K562 (cell line): ENCODE measurements around the gene ATP8B4. TPM values are rescaled to one million over a fixed set of nuclear protein-coding genes. Genes with fewer than 3 reads are reported as not detected.

ENCODE experiments used
- ATAC-seq: fragments of 200-7000 bp; cut with Tn5 transposase; 3 replicates; pipeline ENCODE4 v1.9.1; 2020; ENCODE audit warnings: moderate library complexity
- BruUV-seq: library from RNA; stranded (reverse); fragments of 400-500 nt; replicated peaks from 2 replicates; lab custom pipeline; 2021; lab: Mats Ljungman, UMichigan
- CTCF ChIA-PET: fragments of 300-600 bp; formaldehyde crosslinking; extraction: SDS; loops from one replicate; lab custom pipeline; 2021; ENCODE audit warnings: low intra/inter-chr PET ratio; lab: Yijun Ruan, JAX
- POLR2A ChIA-PET: fragments of 300-600, 350-650 bp; sonication (Branson Sonifier 250); formaldehyde crosslinking; extraction: SDS; loops from one replicate; lab custom pipeline; 2021; ENCODE audit warnings: antibody characterized with exemption, inconsistent platforms; lab: Yijun Ruan, JAX
- DNase-seq, 4 experiments: peaks; one replicate each; pipeline versions ENCODE4 v3.0.0 to v3.0.0-alpha.2; 2011 to 2018; ENCODE audit warnings: low spot score in 3 of 4, mixed read lengths in 3 of 4; ENCODE audit errors: extremely low read depth in 1 of 4
- FAIRE-seq: peaks from 2 replicates; lab custom pipeline; 2011; peaks lifted over from hg19 to GRCh38; lab: Jason Lieb, UNC
- H2AFZ ChIP-seq: 2 replicates; pipeline ENCODE4 v1.6.0; 2011; ENCODE audit warnings: low read depth, low read length, control low read depth, inconsistent platforms
- H3K27ac ChIP-seq: fragments of 200-600 bp; 3 replicates; pipeline ENCODE4 v1.8.0; 2011; ENCODE audit warnings: low read depth, mild to moderate bottlenecking, control low read depth, inconsistent platforms, low read length, moderate library complexity, mixed read lengths; ENCODE audit errors: extremely low read depth
- H3K27me3 ChIP-seq, 2 experiments: fragments of 300-600 bp in 1 of 2; 2 replicates in 1 of 2; 3 replicates in 1 of 2; pipeline versions ENCODE4 v1.6.0 to v1.8.0; 2011; ENCODE audit warnings: inconsistent platforms in 2 of 2, low read length in 2 of 2, mild to moderate bottlenecking in 1 of 2, mixed read lengths in 1 of 2, moderate library complexity in 1 of 2; ENCODE audit not compliant: control insufficient read depth in 2 of 2, insufficient read depth in 2 of 2
- H3K36me3 ChIP-seq: fragments of 300-600 bp; 3 replicates; pipeline ENCODE4 v1.8.0; 2011; ENCODE audit warnings: mild to moderate bottlenecking, low read length, inconsistent platforms; ENCODE audit not compliant: control insufficient read depth, insufficient read depth
- H3K4me1 ChIP-seq, 2 experiments: fragments of 200-600 bp in 1 of 2; replicated peaks in 1 of 2; 2 replicates in 1 of 2; 3 replicates in 1 of 2; pipeline versions ENCODE4 v1.5.1 to v1.8.0; 2011; ENCODE audit warnings: inconsistent platforms in 2 of 2, low read length in 2 of 2, mild to moderate bottlenecking in 1 of 2, mixed read lengths in 1 of 2, moderate library complexity in 1 of 2; ENCODE audit not compliant: control insufficient read depth in 2 of 2, insufficient read depth in 2 of 2
- H3K4me2 ChIP-seq: 2 replicates; pipeline ENCODE4 v1.6.1; 2011; ENCODE audit warnings: low read length, control low read depth, inconsistent platforms, mixed read lengths; ENCODE audit not compliant: insufficient read depth
- H3K4me3 ChIP-seq: fragments of 200-600 bp; sonication (generic), shearing (Covaris generic); 2 replicates; pipeline ENCODE4 v1.5.1; 2016; ENCODE audit warnings: control low read depth, inconsistent platforms
- H3K79me2 ChIP-seq: fragments of 200-600 bp; 3 replicates; pipeline ENCODE4 v1.8.0; 2011; ENCODE audit warnings: low read length, inconsistent platforms; ENCODE audit not compliant: control insufficient read depth, insufficient read depth
- H3K9ac ChIP-seq, 2 experiments: 2 replicates each; pipeline versions ENCODE4 v1.6.0 to v1.6.1; 2011; ENCODE audit warnings: low read depth in 2 of 2, low read length in 2 of 2, control low read depth in 1 of 2, inconsistent platforms in 1 of 2, mild to moderate bottlenecking in 1 of 2, mixed read lengths in 1 of 2; ENCODE audit not compliant: insufficient read depth in 1 of 2
- H3K9me1 ChIP-seq: one replicate; pipeline ENCODE4 v1.6.0; 2011; ENCODE audit warnings: inconsistent platforms, mild to moderate bottlenecking, low read length, moderate library complexity; ENCODE audit not compliant: control insufficient read depth, insufficient read depth
- H3K9me3 ChIP-seq: replicated peaks from 2 replicates; pipeline ENCODE4 v1.5.1; 2011; ENCODE audit warnings: low read depth, low read length, inconsistent platforms; ENCODE audit not compliant: control insufficient read depth, insufficient read depth
- H4K20me1 ChIP-seq: replicated peaks from 2 replicates; pipeline ENCODE4 v1.6.1; 2011; ENCODE audit warnings: low read length, inconsistent platforms, mixed read lengths; ENCODE audit not compliant: control insufficient read depth, insufficient read depth
- ETV5 ChIP-seq: sonication (generic); formaldehyde crosslinking; IDR thresholded peaks from 2 replicates; pipeline ENCODE4 v1.4.0; 2020; ENCODE audit warnings: low read depth, mild to moderate bottlenecking, missing genetic modification reagents
- MLX ChIP-seq, 2 experiments: fragments of 450-650 bp in 1 of 2; sonication (generic) in 1 of 2; formaldehyde crosslinking; conservative IDR thresholded peaks; 2 replicates each; pipeline versions ENCODE4 v1.4.0 to v1.8.1; 2020 to 2022; ENCODE audit warnings: mild to moderate bottlenecking in 1 of 2, missing genetic modification reagents in 1 of 2
- NFYB ChIP-seq: IDR thresholded peaks from 2 replicates; pipeline ENCODE4 v1.6.1; 2011; ENCODE audit warnings: mild to moderate bottlenecking, moderate library complexity; ENCODE audit not compliant: insufficient read length; ENCODE audit errors: extremely low read depth
- POLR2H ChIP-seq: IDR thresholded peaks from 2 replicates; pipeline ENCODE4 v1.6.1; 2016; ENCODE audit warnings: missing genetic modification characterization, low read depth, mild to moderate bottlenecking, control low read depth, missing compliant biosample characterization, moderate library complexity
- SMARCA4 ChIP-seq: fragments of 450-650 bp; IDR thresholded peaks from 2 replicates; pipeline ENCODE4 v1.6.1; 2016
- ZNF280A ChIP-seq: fragments of 450-650 bp; IDR thresholded peaks from 2 replicates; pipeline ENCODE4 v1.6.1; 2018; ENCODE audit warnings: mild to moderate bottlenecking, low read depth; ENCODE audit not compliant: partially characterized antibody
- WGBS: fragments of 100-300 bp; shearing (Covaris generic); methylation state at CpG from one replicate; pipeline ENCODE4 v1.1.6; 2016; ENCODE audit warnings: low coverage, mixed read lengths; ENCODE audit not compliant: insufficient coverage; ENCODE audit errors: missing lambda C conversion rate; 5-methylcytosine and 5-hydroxymethylcytosine counted together
- in situ Hi-C: fragments of 300-500 bp; cut with MboI; formaldehyde crosslinking; loops from 4 replicates; pipeline ENCODE4 v1.15.0; 2018; ENCODE audit warnings: inconsistent platforms, mixed read lengths
- intact Hi-C: fragments of 100-400 bp; cut with micrococcal nuclease; formaldehyde crosslinking; loops from 2 replicates; pipeline ENCODE4 v1.14.2; 2022
- polyA plus RNA-seq, 8 experiments: library from polyadenylated mRNA; depleted of rRNA in 4 of 8; stranded (reverse) in 5 of 8; unstranded in 3 of 8; fragments of >200 nt; fragmentation: Nextera tagmentation in 2 of 8; fragmentation: Illumina TruSeq in 1 of 8; extraction: Ambion mirVana in 2 of 8; extraction: Trizol in 1 of 8; gene quantifications; 2 replicates each; pipeline versions ENCODE4 v1.2.1 to v1.2.3, GENCODE V29; 2011 to 2014; ENCODE audit warnings: inconsistent platforms in 1 of 8, missing spikeins in 1 of 8
- total RNA-seq, 7 experiments: library from RNA; depleted of rRNA in 6 of 7; stranded (reverse); fragments of >200 nt in 6 of 7; fragmentation: Illumina TruSeq in 2 of 7; extraction: Trizol in 2 of 7; gene quantifications; 2 replicates each; pipeline versions ENCODE4 v1.2.1 to v1.2.3, GENCODE V29; 2011 to 2021; ENCODE audit warnings: low replicate concordance in 1 of 7

Gene ATP8B4
- total and polyA plus RNA-seq, 9 of the 15 experiments (the other 6 are each of a cell fraction or from before 2014, with no cell fraction given) = 0.14 to 2.5 (median 0.44) TPM

GRCh38 chr15:49810720-49811119 lies 308.3 kb downstream of the ATP8B4 start (continued):
- TF ChIP-seq NFYB = no peak
- TF ChIP-seq, all 486 proteins: peak for 0

- no peaks in the 10 kb centered on the region for H4K20me1 ChIP-seq
- POLR2A ChIA-PET = interaction anchor here (0.8 kb wide), 2 partner anchors 22 to 194 kb away, joined by 3 read pairs; no protein-coding TSS in a partner anchor
- H3K9me1 ChIP-seq = no peaks in the 10 kb centered on the region
- no TSS peak for BruUV-seq
- H3K9me3 ChIP-seq = no peaks in the 10 kb centered on the region
- H3K36me3 ChIP-seq = no peaks in the 10 kb centered on the region
- no peak overlapping the region for H3K27ac ChIP-seq
- H3K4me1 ChIP-seq = no peaks in the 10 kb centered on the region
- FAIRE-seq (no peak), ATAC-seq (no peak), DNase-seq (no peak)
- H3K79me2 ChIP-seq = no peaks in the 10 kb centered on the region
- no peak overlapping the region for H3K4me2 ChIP-seq
- CTCF ChIA-PET = no interaction called here
- intact Hi-C loops = no loop called here
- H3K9ac ChIP-seq = no peak overlapping the region
- no peak overlapping the region for H2AFZ ChIP-seq
- in situ Hi-C loops = no loop called here
- no peaks in the 10 kb centered on the region for H3K27me3 ChIP-seq
- 0% methylated on average over 2 of the region's 2 CpGs for WGBS
- no peak overlapping the region for H3K4me3 ChIP-seq
- TF ChIP-seq ZNF280A = no peak
- TF ChIP-seq POLR2H (tag) = no peak
- no peak for TF ChIP-seq ETV5 (CRISPR knock-in tag)
- TF ChIP-seq MLX (CRISPR knock-in tag; conservative IDR thresholded peaks at IDR 0.05) = no peak
- no peak for TF ChIP-seq SMARCA4
Observed at GRCh38 chr15:49809894-49810609, 309.0 kb downstream of the ATP8B4 start.
